ENCODE data around the gene TRERF1. TPM values are rescaled to one million over a fixed set of nuclear protein-coding genes. Genes with fewer than 3 reads are reported as not detected.

TRERF1 gene
- total and polyA plus RNA-seq, 2 of the 8 experiments (the other 6 are each of a cell fraction or from before 2014, with no cell fraction given) = 10.8 to 21.5 TPM

DNA sequence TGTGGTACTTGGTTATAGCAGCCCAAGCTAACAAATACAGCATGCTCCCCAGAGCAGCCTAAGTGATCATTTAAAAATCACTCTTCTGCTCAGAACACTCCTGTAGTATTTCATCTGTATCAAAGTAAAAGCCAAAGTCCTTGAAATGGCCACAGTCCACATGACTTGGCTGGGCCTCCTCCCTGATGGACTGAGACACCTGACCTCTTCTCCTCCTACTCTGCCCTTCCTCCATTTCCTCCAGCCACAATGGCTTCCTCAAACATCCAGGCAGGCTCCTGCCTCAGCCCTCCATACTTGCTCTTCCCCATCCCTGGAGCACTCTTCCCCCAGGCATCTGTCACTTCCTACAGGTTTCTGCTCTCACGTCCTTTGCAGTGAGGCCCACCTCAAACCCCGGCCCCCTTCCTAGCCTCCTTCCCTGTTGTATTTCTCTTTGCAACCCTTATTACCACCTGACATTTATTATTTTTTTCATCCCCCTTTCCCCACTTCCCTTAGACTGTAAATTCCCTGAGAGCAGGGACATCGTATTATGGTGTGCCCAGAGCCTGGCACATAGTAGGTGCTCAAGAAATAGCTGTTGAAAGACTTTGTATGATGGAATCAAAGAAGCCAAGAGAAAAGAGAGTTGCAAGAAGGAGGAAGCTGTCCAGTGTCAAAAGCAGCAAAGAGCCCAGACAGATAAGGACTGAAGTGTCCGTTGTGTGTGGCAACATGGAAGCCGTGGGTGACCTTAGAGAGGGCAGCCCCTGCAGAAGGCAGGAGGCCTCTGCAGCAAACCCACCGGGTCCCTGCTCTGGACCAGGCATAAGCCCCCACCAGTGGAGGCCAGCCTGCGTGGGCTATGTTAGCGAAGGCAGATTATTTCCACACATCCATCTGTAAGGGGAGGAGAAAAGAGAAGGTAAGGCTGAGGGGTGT, 87.5 kb downstream of the TRERF1 start:
- CTCF ChIA-PET (ENCODE audit: partially characterized antibody) = no interaction called here
- H3K79me1 ChIP-seq (ENCODE audit: low read depth, low read length) = peaks cover 13% of the 10 kb centered on the region
- 0 out of 4 replicates have a peak, but pooled peaks cover 0 to 2% of the 10 kb centered on the region in 2 experiments for H3K9me3 ChIP-seq (ENCODE audit: insufficient read depth in 2 of 2, low read depth in 1 of 2, low read length in 1 of 2)
- H3K27ac ChIP-seq (ENCODE audit: low read depth, low read length) = no peak overlapping the region
- no peak overlapping the region for H3K4ac ChIP-seq (replicated peaks; ENCODE audit: insufficient read length, low read depth, low read length)
- H3K23ac ChIP-seq (ENCODE audit: insufficient read length) = no peak overlapping the region
- H2BK5ac ChIP-seq (ENCODE audit: low read depth, low read length) = no peak overlapping the region
- H3K23me2 ChIP-seq (ENCODE audit: low read depth, low read length) = no peaks in the 10 kb centered on the region
- H3K27me3 ChIP-seq (replicated peaks in 1 of 4; ENCODE audit: control insufficient read depth in 3 of 4, extremely low read depth in 1 of 4, insufficient read depth in 3 of 4, low read length in 3 of 4) = no peaks in the 10 kb centered on the region
- H3K18ac ChIP-seq (ENCODE audit: extremely low read depth, low read length) = no peak overlapping the region
- H2AK5ac ChIP-seq (ENCODE audit: low read depth, low read length) = no peak overlapping the region
- H2BK12ac ChIP-seq (ENCODE audit: low read depth, low read length) = no peak overlapping the region
- H3K4me3 ChIP-seq (ENCODE audit: extremely low read depth in 1 of 4, insufficient read depth in 2 of 4, low read depth in 3 of 4, low read length in 4 of 4) = no peak overlapping the region
- DNase-seq (ENCODE audit: low read depth in 1 of 2, low spot score in 2 of 2) = no peak
- H2BK20ac ChIP-seq (ENCODE audit: low read length) = no peak overlapping the region
- no peak overlapping the region for H3K4me2 ChIP-seq (ENCODE audit: insufficient read depth in 1 of 2, low read depth in 2 of 2, low read length in 2 of 2)
- no peak overlapping the region for H3K56ac ChIP-seq (replicated peaks; ENCODE audit: insufficient read length, low read depth, low read length)
- no peak overlapping the region for H2BK15ac ChIP-seq (ENCODE audit: low read length)
- TF ChIP-seq TCF12 (IDR thresholded peaks at IDR 0.05; ENCODE audit: low read depth, low read length) = no peak
- H3K9ac ChIP-seq (replicated peaks in 1 of 4; ENCODE audit: extremely low read depth in 1 of 4, low read depth in 3 of 4, low read length in 3 of 4) = no peak overlapping the region
- H4K91ac ChIP-seq (replicated peaks; ENCODE audit: insufficient read length, low read length) = no peak overlapping the region
- H4K8ac ChIP-seq (ENCODE audit: extremely low read depth, insufficient read depth, low read length) = no peak overlapping the region
- no peak for FAIRE-seq
- POLR2A ChIA-PET (ENCODE audit: partially characterized antibody) = no interaction called here
- peaks cover 0 to 3% (median 0%) of the 10 kb centered on the region in 4 experiments; a peak in 2 of 7 replicates for H3K4me1 ChIP-seq (replicated peaks in 1 of 4; ENCODE audit: control insufficient read depth in 3 of 4, insufficient read depth in 4 of 4, low read length in 3 of 4)
- no peak overlapping the region for H2BK120ac ChIP-seq (replicated peaks; ENCODE audit: low read depth, low read length)
- H4K20me1 ChIP-seq (replicated peaks in 1 of 2; ENCODE audit: control insufficient read depth in 1 of 2, insufficient read depth in 2 of 2, low read length in 2 of 2) = peaks cover 6 to 15% of the 10 kb centered on the region in 2 experiments
- peaks cover 0 to 57% of the 10 kb centered on the region in 2 experiments; a peak in 2 of 4 replicates for H3K79me2 ChIP-seq (ENCODE audit: control insufficient read depth in 1 of 2, insufficient read depth in 2 of 2, low read length in 2 of 2)
- H4K5ac ChIP-seq (ENCODE audit: insufficient read length, low read depth, low read length) = no peak overlapping the region
- no peak overlapping the region for H3K14ac ChIP-seq (ENCODE audit: insufficient read length)
- 90% methylated on average over 8 of the region's 8 CpGs; no CpG with 5 or more reads in 1 of the 2 experiments for WGBS, 2 experiments (ENCODE audit: extremely low coverage in 1 of 2, insufficient coverage in 1 of 2, insufficient read length in 1 of 2, insufficient replicate concordance in 2 of 2, low coverage in 1 of 2, low lambda C conversion rate in 2 of 2, missing lambda C conversion rate in 1 of 2)
- H3K36me3 ChIP-seq (ENCODE audit: control insufficient read depth in 2 of 4, insufficient read depth in 4 of 4, low read length in 3 of 4) = 0 out of 8 replicates have a peak, but pooled peaks cover 0 to 2% (median 0%) of the 10 kb centered on the region in 4 experiments
- H2AFZ ChIP-seq (ENCODE audit: low read length) = no peak overlapping the region

Data from H1 (cell line).